Activated CD4-positive, alpha-beta T cell treated with anti-CD3 and anti-CD28 coated beads, Interleukin-2, amount 50 U/mL, for 4 hours (primary cell): Measurements from ENCODE around the gene XPO5.

Source experiments
- DNase-seq, 2 experiments: peaks; one replicate each; pipeline ENCODE4 v3.0.0-alpha.2; 2020

XPO5 gene

DNA sequence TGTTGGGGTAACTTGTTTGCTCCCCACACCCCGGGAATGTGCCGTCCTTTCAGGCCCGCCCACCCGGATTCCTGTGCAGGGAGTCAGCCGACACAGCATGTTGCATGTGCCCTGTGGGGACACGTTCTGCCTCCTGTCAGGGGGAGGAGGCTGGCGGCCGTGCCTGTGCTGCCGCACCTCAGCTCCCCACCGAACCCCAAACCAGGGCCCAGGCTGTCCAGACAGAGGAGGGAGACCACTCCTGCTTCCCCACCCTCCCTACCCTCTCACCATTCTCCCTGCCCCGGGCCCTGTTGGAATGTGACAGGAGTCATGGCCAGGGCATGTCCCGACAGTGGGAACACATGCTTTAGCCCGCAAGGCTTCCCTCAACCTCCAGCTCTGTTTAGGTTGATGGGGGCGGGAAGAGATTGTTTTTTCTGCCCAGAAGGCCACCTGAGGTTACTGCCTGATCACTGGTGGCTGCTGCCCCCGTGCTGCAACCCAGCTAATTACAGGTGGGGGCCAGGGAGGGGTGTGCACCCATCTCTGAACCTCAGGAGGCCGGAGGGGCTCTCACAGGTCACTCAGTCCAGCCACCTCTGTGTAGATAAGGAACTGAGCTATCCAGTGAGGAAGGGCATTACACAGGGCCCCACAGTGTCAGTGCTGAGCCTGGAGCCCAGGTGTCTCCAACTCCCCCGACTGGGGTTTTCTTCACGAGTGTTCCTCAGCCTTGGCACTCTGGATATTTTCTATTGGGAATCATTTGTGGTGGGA is 79.3 kb downstream of the XPO5 start:
- DNase-seq = no peak

- no peak for DNase-seq
Measured at GRCh38 chr6:43495409-43495941, 80.4 kb downstream of the XPO5 start.

- DNase-seq = no peak
Measured at GRCh38 chr6:43494766-43495165, 81.1 kb downstream of the XPO5 start.

GRCh38 chr6:43494321-43494720 is 81.5 kb downstream of the XPO5 start:
- no peak for DNase-seq

GRCh38 chr6:43493833-43494232 is 82.0 kb downstream of the XPO5 start:
- no peak for DNase-seq

GRCh38 chr6:43493230-43493629 is 82.6 kb downstream of the XPO5 start:
- no peak for DNase-seq

DNA sequence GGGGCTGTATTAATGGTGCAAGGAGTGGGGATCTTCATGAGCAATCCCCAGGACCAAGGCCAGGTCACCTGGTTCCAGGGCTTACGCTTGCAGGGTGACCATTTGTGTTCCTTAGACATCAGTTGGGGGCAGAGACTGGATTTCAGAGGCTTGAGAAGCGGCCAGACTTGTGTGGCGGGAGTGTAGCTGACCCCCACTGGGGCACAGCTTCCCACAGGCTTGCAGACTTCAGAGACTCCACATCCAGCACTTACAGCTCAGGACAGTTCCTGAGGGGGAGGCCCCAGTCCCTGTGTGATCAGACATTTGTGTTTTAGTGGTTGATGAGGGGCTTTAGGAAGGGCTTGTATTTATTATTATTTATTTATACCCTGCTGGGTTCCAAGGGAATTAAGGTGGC is 83.2 kb downstream of the XPO5 start:
- DNase-seq = no peak

GRCh38 chr6:43491750-43492661 is 83.8 kb downstream of the XPO5 start:
- no peak for DNase-seq

- DNase-seq = no peak
Measured at GRCh38 chr6:43490523-43490939, 85.3 kb downstream of the XPO5 start.

DNA sequence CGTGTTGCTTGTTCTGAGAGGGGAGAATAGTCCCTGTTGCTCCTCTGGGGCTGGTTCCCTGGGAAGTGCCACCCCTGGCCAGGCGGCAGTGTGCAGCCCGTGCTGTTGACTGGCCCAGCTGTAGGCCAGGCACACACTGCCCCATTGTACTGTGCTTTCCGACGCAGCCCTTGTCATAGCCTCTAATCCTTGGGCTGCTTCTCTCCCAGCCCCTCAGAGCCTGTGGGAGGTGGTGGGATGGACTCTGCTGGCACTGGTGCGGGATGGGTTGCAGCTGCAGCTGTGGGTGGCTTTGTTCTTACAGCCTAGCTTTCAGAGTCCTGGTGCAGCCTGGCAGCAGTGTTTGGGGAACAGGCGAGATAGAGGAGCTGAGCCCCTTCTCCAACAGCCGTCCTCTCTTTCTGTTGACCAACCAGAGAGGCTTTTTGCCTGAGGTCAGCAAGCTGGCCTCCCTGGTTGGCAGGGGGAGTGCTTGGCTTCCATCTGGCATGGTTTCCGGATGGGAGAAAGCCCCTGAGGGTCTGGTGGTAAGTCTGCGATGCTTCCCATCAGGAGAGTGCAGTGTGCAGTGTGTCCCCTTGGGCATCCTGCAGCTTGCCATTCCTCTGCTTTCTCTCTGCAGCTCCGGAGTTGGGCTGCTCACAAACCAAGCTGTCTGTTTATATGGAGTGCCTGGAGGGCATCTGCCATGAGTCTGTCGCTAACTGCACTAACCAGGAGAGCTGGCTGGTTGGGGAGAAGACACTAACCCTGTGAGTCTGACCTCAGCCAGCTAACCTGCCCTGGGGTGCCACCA is 86.4 kb downstream of the XPO5 start:
- no peak for DNase-seq

GRCh38 chr6:43488667-43489276 is 87.1 kb downstream of the XPO5 start:
- DNase-seq = no peak

DNA sequence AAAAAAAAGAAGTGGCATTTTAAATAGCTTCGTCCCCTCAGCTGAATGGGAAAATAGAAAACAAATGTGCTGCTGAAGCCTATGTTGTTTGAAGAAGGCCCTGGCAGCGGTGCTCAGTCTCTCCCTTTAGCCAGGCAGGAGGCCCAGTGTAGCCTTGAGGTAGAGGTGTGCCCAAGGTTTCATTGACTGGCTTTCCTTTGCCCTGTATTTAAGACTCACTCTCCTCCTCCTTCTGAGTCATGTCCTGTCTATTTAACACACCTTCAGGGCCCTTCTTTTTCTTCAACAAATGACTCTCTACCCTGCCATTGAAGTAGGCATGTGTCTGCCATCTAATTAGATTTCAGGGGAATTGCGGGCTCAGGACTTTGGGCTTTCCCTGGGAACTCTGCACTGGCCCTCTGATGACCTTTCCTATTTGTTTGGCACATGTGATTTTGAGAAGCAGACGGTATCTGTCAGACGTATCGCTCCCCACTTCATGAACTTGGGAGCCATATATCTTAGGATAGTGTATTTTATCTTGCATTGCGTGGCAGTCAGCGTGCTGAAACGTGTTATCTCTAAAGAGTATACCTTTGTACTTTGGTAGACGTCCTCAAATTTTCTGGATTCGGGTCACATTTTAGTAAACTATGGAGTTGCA is 94.1 kb downstream of the XPO5 start:
- DNase-seq = no peak

DNA sequence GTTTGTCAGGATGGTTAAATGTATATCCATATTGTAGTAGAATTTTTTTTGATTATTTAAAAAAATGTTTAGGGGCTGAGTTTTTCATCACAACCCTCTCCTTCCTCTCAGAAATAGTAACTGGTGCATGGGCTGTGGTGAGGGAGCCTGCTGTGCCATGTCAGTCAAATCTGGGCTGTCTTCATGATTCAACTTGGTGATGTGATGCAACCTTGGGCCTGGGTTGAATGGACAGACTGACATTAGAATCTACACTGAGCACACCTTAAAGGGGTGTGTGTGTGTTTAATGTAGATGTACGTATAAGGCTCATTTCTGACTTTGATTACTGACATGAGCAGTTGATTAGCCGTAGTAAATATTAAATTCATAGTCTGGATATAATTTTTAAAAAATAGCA is 94.8 kb downstream of the XPO5 start:
- DNase-seq = no peak

GRCh38 chr6:43478008-43478372 is 97.8 kb downstream of the XPO5 start:
- no peak for DNase-seq

DNA sequence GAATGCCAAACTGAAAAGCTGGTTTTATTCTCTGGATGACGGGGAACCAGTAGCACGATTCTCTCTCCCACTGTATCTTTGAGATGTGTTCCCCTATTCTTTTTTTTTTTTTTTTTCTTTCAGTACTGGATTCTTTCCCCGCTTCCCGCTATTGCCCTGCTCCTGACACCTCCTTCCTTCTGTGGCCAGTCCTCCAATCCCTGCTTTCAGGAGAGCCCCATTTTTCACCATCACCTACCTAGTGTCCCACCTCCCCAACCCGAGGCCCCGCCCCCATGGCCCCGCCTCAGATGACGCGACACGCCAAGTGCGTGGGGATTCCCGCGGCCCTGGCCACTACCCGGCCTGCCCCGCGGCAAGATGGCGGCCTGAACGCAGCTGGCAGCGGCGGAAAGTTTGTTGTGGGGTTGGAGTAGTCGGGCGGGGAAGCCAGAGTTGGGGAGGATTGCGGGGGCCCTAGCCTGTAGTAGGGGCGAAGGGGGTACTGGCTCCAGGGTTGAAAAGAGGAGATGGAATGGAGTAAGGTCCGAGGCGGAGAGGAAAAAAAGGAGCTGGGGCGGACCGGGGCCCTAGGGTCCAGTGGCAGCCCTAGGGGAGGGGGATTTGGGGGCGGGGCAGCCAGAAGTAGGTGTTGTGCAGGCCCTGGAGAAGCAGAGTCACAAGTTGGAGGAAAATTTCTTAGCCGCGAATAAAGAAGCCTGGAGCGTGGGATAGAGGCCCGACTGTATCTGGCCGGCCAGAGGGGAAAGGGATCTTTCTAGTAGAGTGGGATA is 98.4 kb downstream of the XPO5 start, which contains the start of gene TJAP1:
TJAP1 (plus strand) TSS at position 336 of the 773 bp plus-strand sequence. CDS start 21,432 bp downstream, outside the sequence.
- peak; percentile 97 to 99 for DNase-seq

DNA sequence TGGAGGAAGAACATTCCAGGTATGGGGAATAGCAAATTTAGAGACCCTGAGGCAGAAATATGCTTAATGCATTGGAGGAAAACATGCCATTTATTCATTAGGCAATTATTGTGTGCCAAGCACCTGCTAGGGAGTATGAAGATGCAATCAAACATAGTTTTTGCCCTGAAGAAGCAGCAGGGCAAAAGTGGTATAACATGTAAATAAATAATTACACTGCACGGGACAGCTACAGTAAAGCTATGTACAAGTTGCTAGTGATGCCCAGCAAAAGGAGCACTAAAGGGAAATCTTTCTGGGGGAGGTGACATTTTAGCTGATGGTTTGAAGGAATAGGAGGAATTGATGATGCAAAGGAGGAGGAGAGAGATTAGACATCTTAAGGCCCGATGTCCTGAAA is 99.1 kb downstream of the XPO5 start:
- no peak for DNase-seq

DNA sequence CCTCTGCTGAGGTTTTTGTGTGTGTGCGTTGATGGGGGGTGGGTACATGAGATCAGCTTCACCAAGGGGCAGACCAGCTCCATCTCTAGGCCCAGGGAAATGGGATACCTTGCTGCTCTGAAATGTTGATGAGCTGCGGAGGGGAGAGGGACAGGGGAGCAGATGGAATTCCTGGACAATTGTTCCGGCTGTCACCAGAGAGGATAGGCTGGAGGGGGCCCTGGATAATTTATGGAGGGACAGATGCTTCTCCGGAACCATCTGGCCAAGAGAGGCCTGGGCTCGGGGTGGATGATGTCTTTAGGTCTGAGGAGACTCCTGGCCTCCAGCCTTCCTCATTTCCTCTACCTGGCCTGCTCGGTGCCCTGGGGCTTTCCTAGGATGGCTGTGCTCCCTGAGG is 100.3 kb downstream of the XPO5 start:
- DNase-seq = no peak

- no peak for DNase-seq
Measured at GRCh38 chr6:43472515-43472914, 103.3 kb downstream of the XPO5 start.
